ENCODE results near the gene KCNIP1. TPM values are rescaled to one million over a fixed set of nuclear protein-coding genes. Genes with fewer than 3 reads are reported as not detected.

The KCNIP1 gene
- total RNA-seq, 2 experiments from 2014 or later = not detected

GRCh38 chr5:170562166-170562874, 58.5 kb downstream of the KCNIP1 start:
- Mint-ChIP-seq H3K4me1 (no peaks in the 10 kb centered on the region), H3K9me3 (ENCODE audit: low read depth) (no peaks in the 10 kb centered on the region), H3K4me3 (no peak overlapping the region), H3K27me3 (peaks cover 68% of the 10 kb centered on the region), H3K36me3 (no peaks in the 10 kb centered on the region), H3K27ac (no peak overlapping the region)
- DNase-seq (no peak), ATAC-seq (no peak)
- CTCF ChIA-PET = no interaction called here

GRCh38 chr5:170562875-170563228, 59.0 kb downstream of the KCNIP1 start:
- Mint-ChIP-seq H3K36me3 (no peaks in the 10 kb centered on the region), H3K4me1 (no peaks in the 10 kb centered on the region), H3K27me3 (peaks cover 68% of the 10 kb centered on the region), H3K4me3 (no peak overlapping the region), H3K9me3 (ENCODE audit: low read depth) (no peaks in the 10 kb centered on the region), H3K27ac (no peak overlapping the region)
- DNase-seq (no peak), ATAC-seq (no peak)
- CTCF ChIA-PET = no interaction called here

- Mint-ChIP-seq H3K36me3 (no peaks in the 10 kb centered on the region), H3K27me3 (peaks cover 64% of the 10 kb centered on the region), H3K27ac (no peak overlapping the region), H3K9me3 (ENCODE audit: low read depth) (no peaks in the 10 kb centered on the region), H3K4me3 (no peak overlapping the region), H3K4me1 (no peaks in the 10 kb centered on the region)
- DNase-seq (no peak), ATAC-seq (no peak)
- CTCF ChIA-PET = no interaction called here
Observed at GRCh38 chr5:170563824-170564567, 60.2 kb downstream of the KCNIP1 start.

- no peaks in the 10 kb centered on the region for H3K36me3 Mint-ChIP-seq
- H3K4me3 Mint-ChIP-seq = no peak overlapping the region
- CTCF ChIA-PET = no interaction called here
- no peak for ATAC-seq
- peaks cover 63% of the 10 kb centered on the region for H3K27me3 Mint-ChIP-seq
- no peaks in the 10 kb centered on the region for H3K9me3 Mint-ChIP-seq (ENCODE audit: low read depth)
- no peaks in the 10 kb centered on the region for H3K4me1 Mint-ChIP-seq
- H3K27ac Mint-ChIP-seq = no peak overlapping the region
- no peak for DNase-seq
Observed at GRCh38 chr5:170565072-170565471, 61.3 kb downstream of the KCNIP1 start.

GRCh38 chr5:170569101-170569500, 65.3 kb downstream of the KCNIP1 start:
- no peak overlapping the region for H3K4me3 Mint-ChIP-seq
- H3K4me1 Mint-ChIP-seq = peaks cover 22% of the 10 kb centered on the region
- no peaks in the 10 kb centered on the region for H3K9me3 Mint-ChIP-seq (ENCODE audit: low read depth)
- ATAC-seq = no peak
- DNase-seq = no peak
- no peak overlapping the region for H3K27ac Mint-ChIP-seq
- CTCF ChIA-PET = no interaction called here
- H3K36me3 Mint-ChIP-seq = no peaks in the 10 kb centered on the region
- H3K27me3 Mint-ChIP-seq = peaks cover 65% of the 10 kb centered on the region

- DNase-seq (no peak), ATAC-seq (no peak)
- CTCF ChIA-PET = no interaction called here
- Mint-ChIP-seq H3K36me3 (no peaks in the 10 kb centered on the region), H3K9me3 (ENCODE audit: low read depth) (peaks cover under 1% of the 10 kb centered on the region), H3K27me3 (peaks cover 64% of the 10 kb centered on the region), H3K27ac (no peak overlapping the region), H3K4me1 (peaks cover 22% of the 10 kb centered on the region), H3K4me3 (no peak overlapping the region)
Observed at GRCh38 chr5:170570476-170570875, 66.7 kb downstream of the KCNIP1 start.

GRCh38 chr5:170571281-170571731, 67.5 kb downstream of the KCNIP1 start:
- DNase-seq = no peak

GRCh38 chr5:170571875-170572852, 68.3 kb downstream of the KCNIP1 start:
- Mint-ChIP-seq H3K27me3 (peaks cover 69% of the 10 kb centered on the region), H3K9me3 (ENCODE audit: low read depth) (peaks cover 2% of the 10 kb centered on the region), H3K36me3 (no peaks in the 10 kb centered on the region), H3K4me1 (peaks cover 22% of the 10 kb centered on the region), H3K27ac (no peak overlapping the region), H3K4me3 (peak overlapping the region; percentile 11)
- CTCF ChIA-PET = interaction anchor here (1.0 to 1.4 kb wide), 2 partner anchors 25 to 137 kb away, joined by 3 to 4 read pairs; no protein-coding TSS in a partner anchor
- DNase-seq (peak; percentile 75), ATAC-seq (peak; percentile 91)

More at GRCh38 chr5:170571281-170571731, 67.5 kb downstream of the KCNIP1 start:
- no peaks in the 10 kb centered on the region for H3K36me3 Mint-ChIP-seq
- H3K9me3 Mint-ChIP-seq (ENCODE audit: low read depth) = peaks cover 2% of the 10 kb centered on the region
- peaks cover 64% of the 10 kb centered on the region for H3K27me3 Mint-ChIP-seq
- no peak for ATAC-seq
- H3K4me1 Mint-ChIP-seq = peaks cover 22% of the 10 kb centered on the region
- no peak overlapping the region for H3K27ac Mint-ChIP-seq
- CTCF ChIA-PET = interaction anchor here (1.0 kb wide), 1 partner anchor 136 kb away, joined by 3 read pairs; no protein-coding TSS in a partner anchor
- H3K4me3 Mint-ChIP-seq = no peak overlapping the region

- no peak for ATAC-seq
- no peak overlapping the region for H3K4me3 Mint-ChIP-seq
- H3K27me3 Mint-ChIP-seq = peaks cover 68% of the 10 kb centered on the region
- CTCF ChIA-PET = interaction anchor here (1.4 kb wide), 1 partner anchor 24 kb away, joined by 4 read pairs; no protein-coding TSS in a partner anchor
- no peak overlapping the region for H3K27ac Mint-ChIP-seq
- H3K9me3 Mint-ChIP-seq (ENCODE audit: low read depth) = peaks cover 2% of the 10 kb centered on the region
- no peaks in the 10 kb centered on the region for H3K36me3 Mint-ChIP-seq
- H3K4me1 Mint-ChIP-seq = peaks cover 22% of the 10 kb centered on the region
- no peak for DNase-seq
Observed at GRCh38 chr5:170573114-170573513, 69.3 kb downstream of the KCNIP1 start.

- Mint-ChIP-seq H3K27ac (no peak overlapping the region), H3K27me3 (peaks cover 72% of the 10 kb centered on the region), H3K9me3 (ENCODE audit: low read depth) (peaks cover 2% of the 10 kb centered on the region), H3K4me1 (peaks cover 22% of the 10 kb centered on the region), H3K36me3 (no peaks in the 10 kb centered on the region), H3K4me3 (no peak overlapping the region)
- CTCF ChIA-PET = interaction anchor here (1.4 kb wide), 1 partner anchor 23 kb away, joined by 4 read pairs; no protein-coding TSS in a partner anchor
- no peak for ATAC-seq
- no peak for DNase-seq
Observed at GRCh38 chr5:170573660-170574059, 69.8 kb downstream of the KCNIP1 start.

GRCh38 chr5:170576602-170577535, 73.0 kb downstream of the KCNIP1 start:
- CTCF ChIA-PET = no interaction called here
- Mint-ChIP-seq H3K4me3 (no peak overlapping the region), H3K9me3 (ENCODE audit: low read depth) (peaks cover 2% of the 10 kb centered on the region), H3K36me3 (no peaks in the 10 kb centered on the region), H3K27ac (no peak overlapping the region), H3K27me3 (peaks cover 57% of the 10 kb centered on the region), H3K4me1 (peaks cover 13% of the 10 kb centered on the region)
- DNase-seq = no peak
- ATAC-seq = no peak

- CTCF ChIA-PET = no interaction called here
- Mint-ChIP-seq H3K4me1 (no peaks in the 10 kb centered on the region), H3K27ac (no peak overlapping the region), H3K4me3 (no peak overlapping the region), H3K27me3 (peaks cover 52% of the 10 kb centered on the region), H3K36me3 (no peaks in the 10 kb centered on the region), H3K9me3 (ENCODE audit: low read depth) (peaks cover 2% of the 10 kb centered on the region)
- DNase-seq (no peak), ATAC-seq (no peak)
Observed at GRCh38 chr5:170579601-170580000, 75.8 kb downstream of the KCNIP1 start.
